GM12864 (cell line): ENCODE data around the gene SCNN1B.

Experiments
- DNase-seq: peaks from one replicate; pipeline ENCODE4 v3.0.0-alpha.2; 2011; ENCODE audit warnings: low read depth
- H3K4me3 ChIP-seq: 2 replicates; pipeline ENCODE4 v1.5.1; 2011; ENCODE audit warnings: mild to moderate bottlenecking, low read depth, low read length, control low read depth
- TF ChIP-seq, protein P1 (sequence below): IDR thresholded peaks from 2 replicates; pipeline ENCODE4 v1.5.1; 2011; ENCODE audit warnings: low read depth, mild to moderate bottlenecking, moderate library complexity, low read length, control low read depth, inconsistent platforms; ENCODE audit errors: missing control alignments

SCNN1B gene

DNA sequence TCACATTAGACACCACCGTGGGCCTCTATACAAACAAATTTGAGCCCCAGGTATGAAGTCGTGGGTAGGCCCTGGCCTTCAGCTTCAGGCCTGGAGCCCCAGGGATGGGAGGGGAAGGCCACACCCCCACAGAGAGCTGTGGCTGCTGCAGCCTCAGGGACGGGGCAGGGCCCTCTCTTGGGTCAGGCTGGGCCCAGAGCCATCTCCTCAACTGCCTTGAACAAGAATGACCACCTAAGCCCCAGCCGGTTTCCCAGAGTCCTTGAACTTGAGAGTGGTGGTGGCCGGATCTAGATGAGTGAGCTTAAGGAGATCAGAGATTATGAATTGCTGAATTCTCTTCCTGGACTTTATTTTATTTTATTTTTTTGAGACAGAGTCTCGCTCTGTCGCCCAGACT, 18.6 kb downstream of the SCNN1B start:
- H3K4me3 ChIP-seq = no peak overlapping the region
- TF ChIP-seq, protein P1, sequence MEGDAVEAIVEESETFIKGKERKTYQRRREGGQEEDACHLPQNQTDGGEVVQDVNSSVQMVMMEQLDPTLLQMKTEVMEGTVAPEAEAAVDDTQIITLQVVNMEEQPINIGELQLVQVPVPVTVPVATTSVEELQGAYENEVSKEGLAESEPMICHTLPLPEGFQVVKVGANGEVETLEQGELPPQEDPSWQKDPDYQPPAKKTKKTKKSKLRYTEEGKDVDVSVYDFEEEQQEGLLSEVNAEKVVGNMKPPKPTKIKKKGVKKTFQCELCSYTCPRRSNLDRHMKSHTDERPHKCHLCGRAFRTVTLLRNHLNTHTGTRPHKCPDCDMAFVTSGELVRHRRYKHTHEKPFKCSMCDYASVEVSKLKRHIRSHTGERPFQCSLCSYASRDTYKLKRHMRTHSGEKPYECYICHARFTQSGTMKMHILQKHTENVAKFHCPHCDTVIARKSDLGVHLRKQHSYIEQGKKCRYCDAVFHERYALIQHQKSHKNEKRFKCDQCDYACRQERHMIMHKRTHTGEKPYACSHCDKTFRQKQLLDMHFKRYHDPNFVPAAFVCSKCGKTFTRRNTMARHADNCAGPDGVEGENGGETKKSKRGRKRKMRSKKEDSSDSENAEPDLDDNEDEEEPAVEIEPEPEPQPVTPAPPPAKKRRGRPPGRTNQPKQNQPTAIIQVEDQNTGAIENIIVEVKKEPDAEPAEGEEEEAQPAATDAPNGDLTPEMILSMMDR = no peak

DNA sequence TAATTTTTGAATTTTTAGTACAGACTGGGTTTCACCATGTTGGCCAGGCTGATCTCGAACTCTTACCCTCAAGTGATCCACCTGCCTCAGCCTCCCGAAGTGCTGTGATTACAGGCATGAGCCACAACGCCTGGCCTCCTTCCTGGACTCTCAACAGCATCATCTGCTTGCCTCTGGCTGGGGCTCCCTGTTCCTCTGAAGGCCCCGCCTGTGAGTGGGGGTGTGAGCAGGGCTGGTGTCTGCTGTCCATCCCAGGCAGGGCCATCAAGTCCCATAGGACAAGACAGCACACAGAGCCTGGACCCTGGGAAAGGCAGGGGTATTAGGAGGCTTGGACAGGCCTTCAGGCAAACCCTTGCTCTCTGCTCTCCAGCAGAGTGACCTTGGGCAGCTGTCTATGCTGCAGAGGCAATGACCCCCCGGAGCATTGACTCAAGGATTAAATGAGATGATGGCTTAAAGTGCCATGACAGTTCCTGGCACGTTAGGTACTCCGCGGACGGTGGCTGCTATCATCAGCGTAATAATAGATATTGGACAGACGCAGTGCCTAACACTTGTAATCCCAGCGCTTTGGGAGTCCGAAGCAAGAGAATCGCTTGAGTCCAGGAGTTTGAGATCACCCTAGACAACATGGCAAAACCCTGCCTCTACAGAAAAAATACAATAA, 19.2 kb downstream of the SCNN1B start:
- TF ChIP-seq, protein P1 = no peak

More for the DNA sequence above, 18.6 kb downstream of the SCNN1B start:
- no peak for DNase-seq

DNA sequence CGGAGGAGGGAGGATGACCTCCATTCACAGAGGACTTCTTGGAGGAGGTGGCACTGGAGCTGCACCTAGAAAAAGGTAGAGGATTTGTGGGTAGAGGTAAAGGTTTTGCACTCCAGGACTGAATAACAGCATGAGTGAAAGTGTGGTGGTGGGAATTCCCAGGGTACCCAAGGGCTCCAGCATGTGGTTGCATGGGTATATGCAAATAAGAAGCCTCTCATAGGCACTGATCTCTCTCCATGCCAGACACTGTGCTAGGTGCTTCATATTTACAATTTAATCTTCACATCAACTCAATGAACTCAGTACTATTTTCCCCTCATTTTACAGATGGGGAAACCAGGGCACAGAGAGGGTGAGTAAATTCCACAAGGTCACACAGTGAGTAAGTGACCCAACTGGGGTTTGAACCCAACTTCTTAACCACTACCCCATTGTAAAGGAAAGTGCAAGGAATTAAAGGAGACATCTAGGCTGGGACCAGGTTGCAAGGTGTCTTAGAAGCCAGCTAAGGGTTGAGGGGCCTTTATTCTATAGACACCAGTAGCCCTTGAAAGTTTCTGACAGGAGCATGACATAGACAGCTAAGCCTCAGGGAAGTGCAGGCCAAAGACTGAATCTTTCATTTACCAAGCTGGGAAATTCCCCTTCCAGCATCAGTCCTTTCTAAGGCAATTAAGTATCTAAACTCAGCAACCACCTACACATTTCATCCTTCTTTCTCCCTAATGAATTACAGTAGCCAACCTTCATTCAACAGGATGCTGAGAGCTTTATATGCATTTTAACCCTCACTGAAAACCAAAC, 21.3 kb downstream of the SCNN1B start:
- no peak overlapping the region for H3K4me3 ChIP-seq
- TF ChIP-seq, protein P1 = no peak
- no peak for DNase-seq

More for the DNA sequence above, 19.2 kb downstream of the SCNN1B start:
- no peak overlapping the region for H3K4me3 ChIP-seq
- DNase-seq = no peak

DNA sequence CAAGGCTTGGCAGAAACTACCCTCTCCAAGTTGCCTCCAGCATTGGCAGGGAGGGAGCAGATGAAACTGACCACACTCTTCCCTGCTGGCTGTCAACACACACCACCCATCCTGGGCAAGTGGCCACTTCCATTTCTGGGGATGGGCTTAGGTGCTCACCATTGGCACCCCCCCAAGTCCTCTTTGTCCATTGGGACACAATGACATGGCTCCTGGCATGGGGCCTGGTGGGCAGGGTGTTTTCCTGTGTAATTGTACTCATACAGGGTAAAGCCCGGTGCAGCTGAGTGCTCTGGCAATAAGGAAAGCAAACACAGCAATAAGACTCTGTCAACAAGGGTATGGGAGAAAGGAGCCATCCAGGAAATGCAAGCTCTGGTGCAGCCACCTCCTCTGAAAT, 22.6 kb downstream of the SCNN1B start:
- DNase-seq = no peak
- H3K4me3 ChIP-seq = no peak overlapping the region
- TF ChIP-seq, protein P1 = no peak

DNA sequence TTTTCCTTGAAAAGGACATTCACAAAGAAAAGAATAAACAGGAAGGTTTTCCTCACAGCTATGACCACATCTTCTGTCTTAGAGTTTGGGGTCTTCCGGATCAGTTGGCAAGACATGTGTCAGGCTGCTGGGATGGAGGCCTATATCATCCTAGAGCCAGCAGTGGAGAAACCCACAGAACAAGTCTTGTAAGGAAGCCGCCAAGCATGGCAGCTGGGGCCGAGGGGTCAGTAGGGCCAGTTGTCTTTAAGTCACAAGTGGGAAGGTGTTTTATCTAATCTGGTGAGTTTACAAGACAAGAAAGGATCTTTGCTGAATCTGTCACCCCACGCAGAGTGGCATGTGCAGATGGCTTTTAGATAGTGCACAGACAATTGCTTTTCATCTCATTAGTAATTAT, 25.7 kb downstream of the SCNN1B start:
- TF ChIP-seq, protein P1 = no peak
- DNase-seq = no peak
- H3K4me3 ChIP-seq = no peak overlapping the region

DNA sequence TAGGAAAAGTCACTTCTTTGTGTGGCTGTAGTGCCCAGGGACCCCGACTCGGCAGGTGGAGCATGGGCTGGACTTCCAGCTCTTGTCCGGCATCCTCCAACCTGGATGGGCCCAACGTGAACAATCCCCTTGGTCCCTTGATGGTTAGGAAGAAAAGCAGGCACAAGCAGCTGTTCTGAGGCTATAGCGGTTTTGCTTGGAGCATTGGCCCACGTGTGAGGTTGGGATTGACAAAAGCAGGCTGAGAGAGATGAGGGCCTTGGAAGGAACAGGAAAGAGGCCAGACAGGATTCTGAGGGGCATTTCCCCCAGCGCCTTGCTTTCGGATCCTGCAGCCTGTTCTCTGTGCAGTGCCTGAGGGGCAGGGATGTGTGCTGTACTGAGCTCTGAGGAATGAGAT, 28.1 kb downstream of the SCNN1B start:
- H3K4me3 ChIP-seq = no peak overlapping the region
- no peak for DNase-seq
- TF ChIP-seq, protein P1 = no peak
